HG02798 (cell line): Measurements from ENCODE around the gene SYT2.
"Not testable (repeated sequence)": the region's sequence is repeated elsewhere in the genome, so short reads cannot be mapped to it uniquely, and the experiment has no call there.

Experiments
- ATAC-seq: cut with Tn5 transposase; IDR thresholded peaks from one replicate; pipeline ENCODE4 v1.9.1; 2021; ENCODE audit warnings: mild to moderate bottlenecking; ENCODE audit not compliant: unreplicated experiment, poor library complexity

SYT2 gene

DNA sequence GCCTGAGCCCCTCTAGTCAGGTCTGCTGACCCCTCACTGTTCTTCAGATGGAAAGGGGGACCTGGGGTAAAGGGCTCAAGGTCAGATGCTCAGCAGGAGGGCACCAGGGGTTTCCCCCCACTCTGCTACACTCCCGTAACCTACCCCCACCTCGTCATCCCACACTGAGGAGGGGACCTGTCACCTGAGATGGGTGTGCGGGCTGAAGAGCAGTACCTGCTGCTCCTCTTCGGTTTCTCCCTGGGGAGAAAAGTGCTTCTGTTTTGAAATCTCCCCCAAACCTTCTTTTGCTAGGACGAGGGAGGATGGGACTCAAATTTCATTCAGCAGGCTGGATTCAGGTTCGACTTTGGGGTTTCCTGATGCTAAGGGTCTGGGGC is 65.2 kb downstream of the SYT2 start:
- ATAC-seq = no peak

DNA sequence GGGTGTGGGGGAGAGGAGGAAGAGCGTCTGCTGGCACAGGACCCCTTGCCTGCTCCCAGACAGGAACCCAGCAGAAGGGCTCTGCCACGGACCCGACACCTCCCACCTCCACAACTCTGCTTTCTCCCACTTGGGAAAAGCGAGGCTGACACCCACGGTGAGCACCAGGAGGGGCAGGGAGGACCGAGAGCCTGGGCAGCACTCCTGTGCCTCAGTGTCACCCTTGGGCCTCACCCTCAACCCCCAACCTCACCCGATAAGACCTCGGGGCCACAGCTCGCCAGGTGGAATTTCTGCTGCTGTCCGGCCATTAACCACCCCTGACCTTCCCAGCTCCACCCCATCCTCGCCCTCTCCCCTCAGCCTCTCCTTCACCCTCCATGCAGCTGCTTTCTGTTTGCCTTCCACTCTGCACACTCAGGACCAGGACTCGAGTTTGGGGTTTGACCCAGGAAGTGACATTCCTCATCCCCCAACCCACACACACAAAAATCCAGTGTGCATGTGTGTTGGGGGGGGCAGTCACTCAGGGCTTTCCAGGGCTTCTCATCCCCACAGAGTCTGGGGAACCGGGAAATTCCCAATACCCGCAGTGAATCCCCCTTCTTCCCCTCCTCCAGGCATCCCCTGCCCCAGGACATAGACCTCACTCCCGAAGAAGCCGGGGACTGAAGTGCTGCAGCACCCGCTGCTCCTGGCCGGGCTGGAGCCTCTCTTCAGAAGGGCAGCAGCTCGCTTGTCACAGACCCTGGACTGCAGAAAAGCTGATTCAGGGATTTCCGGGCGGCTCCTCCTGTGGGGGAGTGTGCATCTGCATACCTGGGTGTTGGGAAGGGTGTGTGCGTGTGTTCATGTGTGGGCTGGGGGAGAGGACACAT is 65.8 kb downstream of the SYT2 start:
- no peak for ATAC-seq

DNA sequence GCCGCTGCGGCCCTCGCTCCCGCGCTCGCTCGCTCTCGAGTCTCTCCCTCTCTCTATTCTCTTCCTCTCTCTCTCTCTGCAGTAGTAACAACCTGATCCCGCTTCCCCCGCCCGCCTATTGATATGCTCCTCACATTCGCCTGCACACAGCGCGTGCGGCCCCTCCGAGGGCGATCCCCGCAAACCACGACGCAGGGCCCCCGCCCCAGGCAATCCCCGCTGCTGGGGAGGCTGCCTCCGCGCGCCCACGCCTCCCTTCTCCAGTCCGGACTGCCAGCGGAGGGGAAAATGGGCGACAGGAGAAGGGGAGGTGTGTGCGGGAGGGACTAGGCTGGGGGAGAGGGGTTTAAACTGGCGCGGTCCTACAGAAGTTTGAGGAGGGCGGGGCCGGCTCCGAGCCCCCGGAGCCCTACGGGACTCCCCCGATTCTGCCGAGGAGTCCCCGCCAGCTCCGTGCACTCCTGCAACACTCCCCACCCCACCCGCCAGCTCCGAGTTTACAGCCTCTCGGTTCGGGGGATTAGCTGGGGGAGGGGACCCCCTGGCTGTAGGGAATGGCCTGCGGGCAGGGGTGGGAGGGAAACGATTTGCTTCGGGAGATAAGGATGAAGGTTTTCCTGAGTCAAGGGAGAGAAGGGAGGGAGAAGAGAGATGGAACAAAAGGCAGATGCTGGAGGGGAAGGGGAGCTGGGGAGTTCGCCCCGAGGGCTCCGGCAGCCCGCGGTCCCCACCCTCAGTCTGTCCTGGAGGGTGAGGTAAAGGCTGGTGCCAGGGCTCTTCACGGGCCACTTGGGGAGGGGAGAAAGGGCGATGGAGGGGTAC is 66.6 kb downstream of the SYT2 start:
- ATAC-seq = no peak

DNA sequence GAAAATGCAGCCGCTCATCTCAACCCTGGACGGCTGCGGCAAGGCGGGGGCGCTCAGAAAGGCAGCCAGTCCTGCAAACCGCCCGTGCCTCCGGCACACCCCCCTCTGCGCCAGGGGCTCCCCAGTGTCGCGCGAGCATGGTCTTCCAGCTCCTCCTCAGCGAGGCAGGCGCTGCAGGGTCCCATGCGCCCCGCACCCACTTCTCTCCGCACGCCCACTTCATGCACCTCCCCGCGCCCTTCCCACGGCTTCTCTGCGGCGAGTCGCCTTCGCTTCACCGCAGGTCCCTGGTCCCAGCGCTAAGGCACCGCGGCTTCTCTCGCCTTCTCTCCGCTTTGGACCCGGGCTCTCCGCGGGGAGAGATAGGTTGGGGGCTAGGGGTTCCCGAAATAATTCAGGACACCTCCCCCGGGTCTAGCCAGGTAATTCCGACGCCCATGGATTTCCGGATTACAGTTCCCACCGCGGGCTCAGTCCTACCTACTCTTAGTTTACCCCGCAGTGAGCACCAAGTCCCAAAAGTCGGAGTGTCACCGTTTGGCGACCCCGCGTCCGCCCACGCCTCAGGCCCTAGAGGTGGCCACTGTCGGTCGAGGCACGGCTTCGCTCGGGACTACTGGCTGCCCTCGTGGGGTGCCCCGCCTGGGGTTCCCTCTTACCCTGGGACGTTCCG is 67.5 kb downstream of the SYT2 start:
- ATAC-seq = no peak

DNA sequence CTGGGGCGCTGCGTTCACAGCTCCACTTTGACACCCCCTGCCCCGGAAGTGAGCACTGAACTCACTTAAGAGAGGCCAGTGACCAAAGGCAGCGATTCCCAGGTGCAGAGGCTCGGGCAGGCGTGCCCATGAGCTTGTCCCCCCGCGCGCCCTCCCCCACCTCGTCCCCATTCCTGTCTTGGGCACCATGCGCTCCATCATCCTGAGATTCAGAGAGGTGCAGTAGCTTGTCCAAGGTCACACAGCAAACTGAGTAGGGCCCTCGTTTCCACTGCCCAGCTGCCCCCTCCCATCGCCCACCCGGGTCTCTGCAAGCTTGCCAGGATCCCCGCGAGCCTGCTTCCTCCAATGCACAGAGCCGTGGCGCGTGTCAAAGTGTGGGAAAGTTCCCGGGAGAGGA is 68.0 kb downstream of the SYT2 start:
- no peak for ATAC-seq

DNA sequence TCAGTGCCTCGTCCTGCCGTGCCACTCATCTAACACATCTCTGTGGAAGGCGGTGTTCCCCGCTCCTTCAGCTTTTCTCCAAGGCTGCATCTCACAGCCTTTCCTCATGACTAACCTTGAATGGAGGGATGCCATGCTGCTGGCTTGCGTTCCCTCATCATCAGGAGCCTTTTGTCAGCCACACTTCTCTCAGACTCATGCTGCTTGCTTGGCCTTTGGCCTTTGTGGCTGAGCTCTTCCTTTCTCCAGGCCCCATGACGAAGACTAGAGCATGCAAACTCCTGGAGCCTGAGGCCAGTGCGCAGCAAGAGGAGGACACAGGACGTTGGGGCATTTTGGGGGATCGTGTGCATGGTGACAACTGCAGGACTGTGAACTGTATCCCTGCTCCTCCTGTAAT is 70.8 kb downstream of the SYT2 start:
- no peak for ATAC-seq

DNA sequence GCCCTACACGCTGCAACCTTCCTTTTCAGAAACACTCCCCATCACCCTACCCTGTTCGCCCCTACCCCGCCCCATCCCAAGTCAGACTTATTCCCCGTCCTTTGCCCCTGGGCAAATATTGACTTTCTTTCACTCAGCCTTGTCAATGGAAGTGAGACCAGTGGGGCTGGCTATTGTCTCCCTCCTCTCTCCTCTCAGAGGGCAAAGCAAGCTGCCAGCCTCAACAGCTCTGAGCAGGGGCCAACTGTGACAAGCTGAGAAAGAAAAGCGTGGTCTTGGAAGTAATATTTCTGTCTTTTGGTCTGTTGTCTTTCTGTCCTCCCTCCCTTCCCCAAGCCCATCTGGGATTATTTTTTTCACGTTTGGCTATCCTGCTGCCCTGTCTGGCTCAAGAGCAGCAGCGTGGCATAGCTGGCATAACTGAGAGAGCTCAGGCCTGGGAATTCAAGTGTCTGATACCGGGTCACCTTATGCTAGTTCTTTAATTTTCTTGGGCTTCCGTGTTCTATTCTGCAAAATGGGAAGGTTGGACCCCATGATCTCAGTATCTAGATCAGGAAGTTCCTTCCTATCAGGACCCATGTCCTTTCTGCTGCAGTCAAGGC is 71.5 kb downstream of the SYT2 start:
- ATAC-seq = not testable (repeated sequence)

DNA sequence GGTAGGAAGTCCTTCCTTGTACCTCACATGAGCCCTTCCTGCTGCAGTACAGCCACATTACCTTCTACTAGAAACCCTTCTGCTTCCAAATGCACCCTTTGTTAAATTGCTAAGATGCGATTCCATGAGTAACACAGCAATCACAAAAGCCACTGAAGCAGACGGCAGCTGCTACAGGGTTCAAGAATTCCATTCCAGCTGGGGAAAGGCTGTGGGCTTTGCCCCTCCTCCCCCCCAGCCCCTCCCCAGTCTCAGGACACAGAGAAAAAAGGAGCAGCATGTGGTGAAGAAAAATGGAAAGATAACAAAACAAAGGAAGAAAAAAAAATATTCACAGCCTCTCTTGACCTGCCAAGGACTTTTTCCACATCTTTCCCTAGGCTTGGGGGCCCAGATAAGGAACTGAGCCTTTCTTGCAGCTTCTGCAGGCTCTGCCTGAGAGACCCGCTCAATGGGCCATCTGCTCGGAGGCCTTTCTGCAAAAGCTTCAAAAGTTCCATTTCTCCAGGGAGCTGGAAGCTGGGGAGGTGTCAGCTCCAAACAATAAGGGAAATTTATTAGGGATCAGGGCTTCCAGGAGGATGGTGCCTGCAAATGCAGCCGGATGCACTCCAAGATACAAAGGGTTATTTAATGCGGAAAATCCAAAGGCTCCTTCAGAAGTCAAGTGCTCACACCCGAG is 72.1 kb downstream of the SYT2 start:
- no peak for ATAC-seq

DNA sequence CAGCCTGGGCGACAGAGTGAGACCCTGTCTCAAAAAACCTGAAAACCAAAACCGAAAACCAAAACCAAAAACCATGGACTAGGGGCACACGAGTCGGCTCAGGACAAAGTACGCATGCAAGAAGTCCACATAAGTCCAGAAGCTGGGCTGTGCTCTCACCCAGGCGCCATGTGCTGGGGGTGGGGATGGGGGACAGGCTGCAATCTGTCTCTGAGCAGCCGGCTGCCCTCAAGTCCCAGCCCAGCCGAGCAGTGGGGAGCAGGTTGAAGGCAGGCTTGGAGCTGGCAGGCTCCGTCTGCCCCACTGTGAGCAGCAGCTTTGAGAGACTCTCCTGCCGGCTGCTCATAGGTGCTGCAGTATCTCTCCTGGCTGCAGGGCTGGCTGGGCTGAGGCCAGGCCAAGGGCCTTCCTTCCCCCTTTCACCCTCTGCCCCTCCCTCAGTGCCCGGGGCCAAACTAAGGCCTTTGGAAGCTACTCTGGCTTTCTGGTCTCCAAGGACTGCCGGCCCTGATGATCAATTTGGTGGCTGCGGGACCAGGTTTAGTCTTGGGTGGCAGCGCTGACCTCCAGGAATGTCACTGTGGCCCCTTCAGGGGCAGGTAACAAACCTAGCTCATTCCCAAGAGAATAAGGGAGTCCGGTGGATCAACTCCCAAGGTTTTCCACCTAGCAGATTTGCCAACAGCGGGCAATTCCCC is 72.8 kb downstream of the SYT2 start:
- ATAC-seq = not testable (repeated sequence)

DNA sequence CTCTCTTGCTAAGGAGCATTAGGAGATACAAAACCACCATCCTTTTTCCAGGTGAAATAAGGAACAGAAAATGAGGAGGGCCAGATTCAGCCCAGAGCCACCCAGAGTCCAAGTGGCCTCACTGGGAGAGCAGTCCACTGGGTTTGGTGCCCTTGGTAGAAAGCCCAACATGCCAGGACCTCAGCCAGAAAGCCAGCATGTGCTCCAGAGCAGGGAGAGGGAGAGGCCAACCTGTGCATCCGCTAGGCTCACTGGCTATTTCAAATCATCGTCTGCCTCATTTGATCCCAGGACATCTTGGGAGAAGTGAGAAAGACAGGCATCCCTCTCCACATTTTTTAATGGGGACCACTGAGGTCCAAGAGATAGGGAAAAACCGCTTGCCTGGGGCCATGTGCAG is 74.1 kb downstream of the SYT2 start:
- not testable (repeated sequence) for ATAC-seq

DNA sequence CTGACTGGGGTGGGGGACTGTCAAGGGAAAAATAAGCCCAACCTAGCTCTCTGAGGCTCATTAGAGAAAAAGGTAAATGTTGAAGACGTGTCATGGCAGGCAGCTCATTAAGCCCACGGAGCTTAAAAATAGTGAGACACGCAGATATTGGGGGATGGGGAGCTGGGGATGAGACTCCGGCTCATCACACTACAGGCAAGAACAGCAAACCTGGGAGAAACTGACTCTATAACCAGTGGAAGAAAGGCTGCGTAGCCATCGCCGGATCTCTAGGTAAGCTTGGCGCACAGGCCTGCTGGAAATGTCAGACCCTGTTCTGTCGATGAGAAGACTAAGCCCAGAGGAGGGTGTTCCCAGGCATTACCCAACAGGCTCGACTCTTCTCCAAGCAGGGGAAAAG is 78.0 kb downstream of the SYT2 start:
- ATAC-seq = no peak

DNA sequence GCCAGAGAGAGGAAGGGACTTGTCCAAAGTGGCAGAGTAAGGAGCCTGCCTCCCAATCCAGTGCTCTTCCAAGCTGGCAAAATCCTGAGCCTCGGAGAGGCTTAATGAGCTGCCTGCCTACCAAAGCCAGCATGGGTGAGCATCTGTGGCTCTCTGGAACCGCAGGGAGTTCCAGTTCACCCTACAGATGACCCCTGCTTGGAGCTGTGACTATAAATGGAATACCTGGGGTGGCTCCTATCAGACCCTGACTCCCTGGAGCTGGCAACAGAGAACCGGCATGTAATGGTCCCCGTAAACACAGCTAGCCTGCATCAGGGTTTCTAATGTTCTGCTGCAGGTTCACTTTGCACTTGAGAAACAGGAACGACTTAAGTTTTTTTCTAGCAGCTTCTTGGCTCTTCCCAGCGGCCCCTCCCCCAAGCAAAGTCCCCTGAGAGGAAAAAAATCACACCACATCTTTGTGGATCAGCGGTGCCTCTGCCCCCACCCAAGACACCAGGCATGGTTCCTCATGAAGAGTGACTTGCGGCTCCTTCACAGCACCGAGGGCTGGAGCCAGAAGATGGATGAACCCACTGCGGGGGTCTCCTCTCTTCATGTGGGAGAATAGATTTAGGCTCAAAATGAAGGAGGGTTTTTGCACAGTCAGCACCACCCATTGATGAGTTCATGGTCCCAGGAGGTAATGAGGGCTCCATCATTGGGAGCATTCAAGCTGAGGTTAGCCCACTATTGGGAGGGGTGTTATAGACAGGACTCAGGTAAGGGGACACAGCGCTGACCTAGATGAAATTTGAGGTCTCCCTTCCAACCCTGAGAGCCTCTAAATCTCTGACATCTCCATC is 79.0 kb downstream of the SYT2 start:
- no peak for ATAC-seq

DNA sequence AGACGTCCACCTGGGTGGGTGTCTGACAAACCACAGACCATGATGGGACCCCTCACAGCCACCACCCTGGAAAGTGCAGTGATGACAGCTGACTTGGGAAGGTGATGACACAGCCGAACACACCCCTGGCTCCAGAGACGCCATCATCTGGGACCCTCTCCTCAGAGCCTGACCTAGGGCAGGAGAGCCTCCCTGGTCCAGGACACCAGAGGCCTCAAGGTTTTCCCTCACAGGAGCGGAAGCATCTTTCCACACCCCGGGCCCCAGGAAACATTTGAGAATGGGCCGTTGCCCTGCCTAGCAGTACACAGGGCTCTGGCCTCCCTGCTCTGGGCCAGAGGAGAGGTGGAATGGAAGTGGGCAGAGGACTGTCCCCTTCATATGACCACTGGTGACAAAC is 79.7 kb downstream of the SYT2 start:
- ATAC-seq = no peak

DNA sequence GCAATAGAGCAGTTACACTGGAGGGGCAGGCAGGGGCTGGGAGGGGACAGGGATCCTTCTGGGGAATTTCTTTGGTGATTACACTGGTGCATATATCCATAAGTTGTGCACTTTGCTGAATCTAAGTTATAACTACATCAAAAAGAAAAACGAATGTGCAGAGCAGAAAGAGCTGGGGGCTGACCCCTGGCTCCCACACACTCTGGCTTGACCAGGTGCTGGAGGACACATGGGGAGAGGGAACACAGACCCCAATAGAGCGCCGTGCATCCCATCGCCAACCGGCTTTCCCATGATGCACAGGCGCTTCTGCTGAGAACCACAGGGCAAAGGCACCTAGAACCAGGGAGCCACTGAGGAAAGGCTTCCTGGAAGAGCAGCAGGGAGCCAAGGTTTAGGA is 80.2 kb downstream of the SYT2 start:
- not testable (repeated sequence) for ATAC-seq

DNA sequence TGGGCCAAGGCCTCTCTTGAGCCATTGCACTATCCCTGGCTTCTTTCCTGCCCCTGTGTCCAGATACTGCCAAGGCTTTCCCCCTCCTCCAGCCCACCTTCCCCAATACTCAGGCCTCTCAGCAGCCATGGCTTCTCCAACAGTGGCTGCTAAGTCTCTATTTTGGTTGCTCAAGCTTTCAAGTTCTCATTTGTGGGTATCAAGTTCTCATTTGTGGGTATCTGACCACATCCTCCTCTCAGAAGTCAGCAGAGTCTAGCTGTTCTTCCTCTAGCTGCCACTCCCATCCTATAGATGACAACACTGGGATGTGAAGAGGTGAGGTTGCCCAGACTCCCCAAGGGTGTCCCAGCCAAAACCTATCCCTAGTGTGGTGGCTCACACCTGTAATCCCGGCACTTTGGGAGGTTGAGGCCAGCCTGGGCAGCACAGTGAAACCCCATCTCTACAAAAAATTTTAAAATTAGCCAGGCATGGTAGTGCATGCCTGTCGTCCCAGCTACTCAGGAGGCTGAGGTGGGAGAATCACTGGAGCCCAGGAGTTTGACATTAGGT is 80.9 kb downstream of the SYT2 start:
- ATAC-seq = peak; percentile 75

DNA sequence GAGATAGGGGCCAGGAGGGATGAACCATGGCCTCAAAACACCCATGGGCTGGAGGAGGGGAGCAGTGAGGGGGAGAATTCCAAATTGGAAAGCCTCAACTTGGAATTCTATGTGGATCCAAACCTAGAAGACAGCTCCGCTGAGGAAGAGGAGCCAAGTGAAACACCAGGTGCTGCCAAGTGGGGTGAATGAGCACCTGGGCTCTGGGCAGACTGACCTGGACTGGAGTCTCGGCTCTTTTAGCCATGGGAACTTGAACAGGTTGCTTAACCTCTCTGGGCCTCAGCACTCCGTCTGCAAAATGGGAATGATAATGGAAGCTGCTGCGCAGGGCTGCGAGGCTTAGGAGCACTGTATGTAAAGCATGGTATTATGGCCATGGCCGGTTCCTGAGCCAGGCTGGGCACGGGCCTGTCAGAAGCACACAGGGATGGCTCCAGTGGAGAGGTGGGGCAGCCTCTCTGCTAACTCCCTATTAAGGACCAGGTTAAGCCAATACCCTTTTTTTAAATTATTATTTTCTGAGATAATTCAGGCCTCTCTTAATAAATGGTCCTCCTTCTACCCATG is 81.5 kb downstream of the SYT2 start:
- no peak for ATAC-seq

DNA sequence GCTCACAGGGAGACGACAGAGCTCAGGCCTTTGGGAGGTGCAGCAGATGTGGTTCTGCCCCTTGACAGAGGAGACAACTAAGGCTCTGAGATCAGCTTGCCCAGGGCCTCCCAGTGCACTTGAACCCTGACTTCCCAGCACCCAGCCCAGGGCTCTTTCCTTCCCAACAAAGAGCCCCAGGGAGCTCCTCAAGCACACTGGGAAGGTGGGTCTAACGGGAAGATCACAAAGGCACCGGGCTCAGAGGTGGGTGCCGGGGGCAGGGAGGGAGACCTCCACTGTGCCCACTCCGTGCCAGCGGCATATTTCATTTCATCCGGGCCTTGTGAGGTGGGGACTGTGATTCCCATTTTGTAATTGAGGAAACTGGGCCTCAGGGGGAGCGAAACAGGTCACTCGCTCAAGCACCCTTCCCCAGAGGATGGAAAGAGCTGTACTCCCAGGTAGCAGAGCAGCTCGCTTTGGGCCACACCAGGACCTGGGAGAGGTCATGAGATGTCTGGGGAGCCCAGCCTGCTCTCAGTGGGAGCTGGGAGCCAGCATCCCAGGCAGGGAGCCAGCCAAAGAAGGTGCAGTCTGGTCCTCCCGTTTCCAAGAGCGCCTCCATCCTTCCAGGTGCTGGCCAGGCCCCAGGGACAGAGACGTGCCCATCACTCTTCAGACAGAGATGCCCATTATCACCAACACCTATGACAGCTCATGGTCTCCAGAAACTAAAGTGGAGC is 82.3 kb downstream of the SYT2 start:
- no peak for ATAC-seq
